Activated CD4-positive, alpha-beta T cell treated with anti-CD3 and anti-CD28 coated beads, Interleukin-2, Interleukin-6, amounts not matched to agents 100 ng/mL and 50 ng/mL, durations not matched to agents 16 hours and 8 hours (primary cell): ENCODE results near the gene IQSEC1.

ENCODE experiments used
- DNase-seq: peaks from one replicate; pipeline ENCODE4 v3.0.0-alpha.2; 2020

The IQSEC1 gene

GRCh38 chr3:13013994-13014754 lies 59.1 kb downstream of the IQSEC1 start:
- peak; percentile 68 for DNase-seq

GRCh38 chr3:13013566-13013965 lies 59.7 kb downstream of the IQSEC1 start:
- DNase-seq: peak; percentile 44

GRCh38 chr3:13013151-13013561 lies 60.1 kb downstream of the IQSEC1 start:
- DNase-seq: no peak

GRCh38 chr3:13012221-13012691 lies 61.0 kb downstream of the IQSEC1 start:
- peak; percentile 77 for DNase-seq

GRCh38 chr3:13011573-13012220 lies 61.5 kb downstream of the IQSEC1 start:
- peak; percentile 94 for DNase-seq

- no peak for DNase-seq
These were observed 62.3 kb downstream of the IQSEC1 start for GRCh38 chr3:13010780-13011572.

GRCh38 chr3:13009946-13010315 lies 63.3 kb downstream of the IQSEC1 start:
- DNase-seq: no peak

- peak; percentile 73 for DNase-seq
These were observed 63.9 kb downstream of the IQSEC1 start for GRCh38 chr3:13009132-13009945.

- no peak for DNase-seq
These were observed 64.9 kb downstream of the IQSEC1 start for GRCh38 chr3:13008155-13008995.

- DNase-seq: no peak
These were observed 65.8 kb downstream of the IQSEC1 start for GRCh38 chr3:13007251-13007941.

- DNase-seq: no peak
These were observed 66.8 kb downstream of the IQSEC1 start for GRCh38 chr3:13006216-13006990.

GRCh38 chr3:13005301-13005700 lies 67.9 kb downstream of the IQSEC1 start:
- DNase-seq: no peak

GRCh38 chr3:13004376-13004775 lies 68.9 kb downstream of the IQSEC1 start:
- DNase-seq: no peak

GRCh38 chr3:13003608-13004007 lies 69.6 kb downstream of the IQSEC1 start:
- no peak for DNase-seq

GRCh38 chr3:13002398-13003124 lies 70.7 kb downstream of the IQSEC1 start:
- peak; percentile 36 for DNase-seq

- DNase-seq: no peak
These were observed 73.8 kb downstream of the IQSEC1 start for GRCh38 chr3:12999147-13000140.

- DNase-seq: no peak
These were observed 74.6 kb downstream of the IQSEC1 start for GRCh38 chr3:12998648-12999047.

GRCh38 chr3:12997387-12997786 lies 75.8 kb downstream of the IQSEC1 start:
- no peak for DNase-seq
